Measurements from ENCODE around the gene CMSS1.

DNA sequence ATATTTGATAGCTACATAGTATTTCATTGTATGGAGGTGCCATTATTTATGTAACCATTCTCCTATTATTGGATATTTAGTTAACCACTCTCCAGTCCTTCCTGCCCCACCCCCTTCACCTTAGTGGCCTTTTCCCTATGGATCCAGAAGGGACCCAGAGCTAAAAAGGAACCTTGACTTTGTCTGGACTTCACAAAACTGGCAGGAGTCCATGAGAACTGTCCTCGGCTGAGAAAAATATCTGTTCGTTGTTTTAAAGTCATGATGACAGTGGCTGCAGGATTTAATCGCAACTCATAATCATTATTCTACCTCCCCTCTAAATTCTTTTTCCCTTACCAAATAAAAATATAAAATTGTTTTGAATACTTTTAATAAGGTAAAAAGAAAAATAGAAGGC, 129.7 kb downstream of the CMSS1 start:
- no peak for TF ChIP-seq POLR2A (IDR thresholded peaks at IDR 0.05)
- TF ChIP-seq, protein P1, sequence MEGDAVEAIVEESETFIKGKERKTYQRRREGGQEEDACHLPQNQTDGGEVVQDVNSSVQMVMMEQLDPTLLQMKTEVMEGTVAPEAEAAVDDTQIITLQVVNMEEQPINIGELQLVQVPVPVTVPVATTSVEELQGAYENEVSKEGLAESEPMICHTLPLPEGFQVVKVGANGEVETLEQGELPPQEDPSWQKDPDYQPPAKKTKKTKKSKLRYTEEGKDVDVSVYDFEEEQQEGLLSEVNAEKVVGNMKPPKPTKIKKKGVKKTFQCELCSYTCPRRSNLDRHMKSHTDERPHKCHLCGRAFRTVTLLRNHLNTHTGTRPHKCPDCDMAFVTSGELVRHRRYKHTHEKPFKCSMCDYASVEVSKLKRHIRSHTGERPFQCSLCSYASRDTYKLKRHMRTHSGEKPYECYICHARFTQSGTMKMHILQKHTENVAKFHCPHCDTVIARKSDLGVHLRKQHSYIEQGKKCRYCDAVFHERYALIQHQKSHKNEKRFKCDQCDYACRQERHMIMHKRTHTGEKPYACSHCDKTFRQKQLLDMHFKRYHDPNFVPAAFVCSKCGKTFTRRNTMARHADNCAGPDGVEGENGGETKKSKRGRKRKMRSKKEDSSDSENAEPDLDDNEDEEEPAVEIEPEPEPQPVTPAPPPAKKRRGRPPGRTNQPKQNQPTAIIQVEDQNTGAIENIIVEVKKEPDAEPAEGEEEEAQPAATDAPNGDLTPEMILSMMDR (IDR thresholded peaks at IDR 0.05) = no peak

All from Peyer's patch (tissue), 4 donors.